ENCODE measurements around the gene SRP54. TPM values are rescaled to one million over a fixed set of nuclear protein-coding genes. Genes with fewer than 3 reads are reported as not detected.
"Not testable (repeated sequence)": the region's sequence is repeated elsewhere in the genome, so short reads cannot be mapped to it uniquely, and the experiment has no call there.

SRP54 gene
- total RNA-seq, 2 donors from 2014 or later: 58.3 to 80.3 TPM

- no peak overlapping the region for H3K27ac ChIP-seq (ENCODE audit: low read depth, low read length)
These were observed 31.5 kb upstream of the SRP54 start for GRCh38 chr14:34951286-34951685.

GRCh38 chr14:34956931-34957330 lies 25.9 kb upstream of the SRP54 start:
- Mint-ChIP-seq H3K36me3 (ENCODE audit: low read depth) (peaks cover 26% of the 10 kb centered on the region), H3K9me3 (no peaks in the 10 kb centered on the region)

More at GRCh38 chr14:34951286-34951685, 31.5 kb upstream of the SRP54 start:
- no peak overlapping the region for H3K4me3 Mint-ChIP-seq
- no peaks in the 10 kb centered on the region for H3K27me3 Mint-ChIP-seq (ENCODE audit: insufficient read depth)
- no peak for DNase-seq
- no peak for TF ChIP-seq CTCF (conservative IDR thresholded peaks at IDR 0.05)
- H3K9me3 Mint-ChIP-seq: no peaks in the 10 kb centered on the region
- H3K27ac Mint-ChIP-seq: no peak overlapping the region
- Histone ChIP-seq H3K4me1 (ENCODE audit: control insufficient read depth, insufficient read depth, low read length) (no peaks in the 10 kb centered on the region), H3K36me3 (ENCODE audit: control insufficient read depth, insufficient read depth, low read length) (peaks cover 14% of the 10 kb centered on the region), H3K9ac (ENCODE audit: extremely low read depth, low read length, poor library complexity, severe bottlenecking) (no peak overlapping the region), H3K27me3 (ENCODE audit: control insufficient read depth, insufficient read depth, low read length, poor library complexity, severe bottlenecking) (no peaks in the 10 kb centered on the region), H3K9me3 (ENCODE audit: control insufficient read depth, low read length) (no peaks in the 10 kb centered on the region), H3K4me3 (ENCODE audit: low read length) (no peak overlapping the region)
- H3K36me3 Mint-ChIP-seq (ENCODE audit: low read depth): peaks cover 15% of the 10 kb centered on the region
- H3K4me1 Mint-ChIP-seq: no peaks in the 10 kb centered on the region
- WGBS, 2 experiments (ENCODE audit: insufficient coverage in 1 of 2, insufficient read length in 1 of 2): 94 to 100% methylated on average over 1 of the region's 1 CpG

GRCh38 chr14:34957771-34958286 lies 25.0 kb upstream of the SRP54 start:
- H3K27me3 Mint-ChIP-seq (ENCODE audit: insufficient read depth): no peaks in the 10 kb centered on the region
- peaks cover 28% of the 10 kb centered on the region for H3K36me3 Mint-ChIP-seq (ENCODE audit: low read depth)

More at GRCh38 chr14:34956931-34957330, 25.9 kb upstream of the SRP54 start:
- no peaks in the 10 kb centered on the region for H3K4me1 Mint-ChIP-seq
- H3K4me3 Mint-ChIP-seq: no peak overlapping the region
- H3K27me3 Mint-ChIP-seq (ENCODE audit: insufficient read depth): no peaks in the 10 kb centered on the region
- no peaks in the 10 kb centered on the region for H3K4me1 ChIP-seq (ENCODE audit: control insufficient read depth, insufficient read depth, low read length)
- 90 to 100% methylated on average over 2 of the region's 2 CpGs for WGBS, 2 experiments (ENCODE audit: insufficient coverage in 1 of 2, insufficient read length in 1 of 2)
- H3K4me3 ChIP-seq (ENCODE audit: low read length): no peak overlapping the region
- H3K9me3 ChIP-seq (ENCODE audit: control insufficient read depth, low read length): peaks cover 6% of the 10 kb centered on the region
- DNase-seq: no peak
- no peaks in the 10 kb centered on the region for H3K27me3 ChIP-seq (ENCODE audit: control insufficient read depth, insufficient read depth, low read length, poor library complexity, severe bottlenecking)
- H3K9ac ChIP-seq (ENCODE audit: extremely low read depth, low read length, poor library complexity, severe bottlenecking): no peak overlapping the region
- no peak for TF ChIP-seq CTCF (conservative IDR thresholded peaks at IDR 0.05)
- H3K27ac Mint-ChIP-seq: no peak overlapping the region
- H3K27ac ChIP-seq (ENCODE audit: low read depth, low read length): no peak overlapping the region
- peaks cover 16% of the 10 kb centered on the region for H3K36me3 ChIP-seq (ENCODE audit: control insufficient read depth, insufficient read depth, low read length)

GRCh38 chr14:34962106-34962505 lies 20.7 kb upstream of the SRP54 start:
- not testable (repeated sequence) for H3K9me3 Mint-ChIP-seq; H3K4me1 ChIP-seq (ENCODE audit: control insufficient read depth, insufficient read depth, low read length); H3K4me3 ChIP-seq (ENCODE audit: low read length); H3K9ac ChIP-seq (ENCODE audit: extremely low read depth, low read length, poor library complexity, severe bottlenecking); H3K9me3 ChIP-seq (ENCODE audit: control insufficient read depth, low read length); H3K27ac Mint-ChIP-seq; H3K27me3 ChIP-seq (ENCODE audit: control insufficient read depth, insufficient read depth, low read length, poor library complexity, severe bottlenecking); DNase-seq; H3K4me3 Mint-ChIP-seq; H3K27me3 Mint-ChIP-seq (ENCODE audit: insufficient read depth); H3K4me1 Mint-ChIP-seq; H3K27ac ChIP-seq (ENCODE audit: low read depth, low read length)
- WGBS, 2 experiments (ENCODE audit: insufficient coverage in 1 of 2, insufficient read length in 1 of 2): 91 to 94% methylated on average over 4 to 5 of the region's 5 CpGs
- H3K36me3 ChIP-seq (ENCODE audit: control insufficient read depth, insufficient read depth, low read length): peaks cover 24% of the 10 kb centered on the region
- peaks cover 20% of the 10 kb centered on the region for H3K36me3 Mint-ChIP-seq (ENCODE audit: low read depth)

More at GRCh38 chr14:34957771-34958286, 25.0 kb upstream of the SRP54 start:
- Histone ChIP-seq H3K9me3 (ENCODE audit: control insufficient read depth, low read length) (peaks cover 6% of the 10 kb centered on the region), H3K36me3 (ENCODE audit: control insufficient read depth, insufficient read depth, low read length) (peaks cover 20% of the 10 kb centered on the region), H3K27ac (ENCODE audit: low read depth, low read length) (no peak overlapping the region), H3K4me3 (ENCODE audit: low read length) (no peak overlapping the region), H3K27me3 (ENCODE audit: control insufficient read depth, insufficient read depth, low read length, poor library complexity, severe bottlenecking) (no peaks in the 10 kb centered on the region), H3K4me1 (ENCODE audit: control insufficient read depth, insufficient read depth, low read length) (no peaks in the 10 kb centered on the region), H3K9ac (ENCODE audit: extremely low read depth, low read length, poor library complexity, severe bottlenecking) (no peak overlapping the region)
- H3K27ac Mint-ChIP-seq: no peak overlapping the region
- H3K9me3 Mint-ChIP-seq: no peaks in the 10 kb centered on the region
- no peak for TF ChIP-seq CTCF (conservative IDR thresholded peaks at IDR 0.05)
- 95% methylated on average over 5 of the region's 5 CpGs; no CpG with 5 or more reads in 1 of the 2 experiments for WGBS, 2 experiments (ENCODE audit: insufficient coverage in 1 of 2, insufficient read length in 1 of 2)
- H3K4me3 Mint-ChIP-seq: no peak overlapping the region
- no peaks in the 10 kb centered on the region for H3K4me1 Mint-ChIP-seq
- DNase-seq: no peak
